ENCODE measurements around the gene HRH3.

HRH3 gene

DNA sequence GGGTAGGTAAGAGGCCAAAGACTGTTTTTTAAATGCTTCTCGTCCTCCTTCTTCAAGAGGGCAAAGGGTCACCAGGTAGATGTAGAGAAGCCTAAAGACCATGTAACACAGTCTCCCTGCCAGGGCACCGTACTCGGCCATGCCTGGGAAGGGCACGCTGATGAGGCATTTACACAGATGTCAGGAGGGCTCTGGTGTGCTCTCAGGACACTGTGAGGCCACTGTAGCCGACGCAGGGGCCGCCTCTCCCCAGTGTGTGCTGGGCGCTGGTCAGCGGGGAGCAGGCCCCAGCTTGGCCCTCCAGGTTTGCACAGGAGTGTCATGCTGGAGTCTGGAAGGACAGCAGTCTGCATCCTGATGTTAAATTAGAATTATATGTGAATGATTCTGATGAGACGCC is 44.4 kb downstream of the HRH3 start:
- ATAC-seq, result no peak
- DNase-seq, result no peak

DNA sequence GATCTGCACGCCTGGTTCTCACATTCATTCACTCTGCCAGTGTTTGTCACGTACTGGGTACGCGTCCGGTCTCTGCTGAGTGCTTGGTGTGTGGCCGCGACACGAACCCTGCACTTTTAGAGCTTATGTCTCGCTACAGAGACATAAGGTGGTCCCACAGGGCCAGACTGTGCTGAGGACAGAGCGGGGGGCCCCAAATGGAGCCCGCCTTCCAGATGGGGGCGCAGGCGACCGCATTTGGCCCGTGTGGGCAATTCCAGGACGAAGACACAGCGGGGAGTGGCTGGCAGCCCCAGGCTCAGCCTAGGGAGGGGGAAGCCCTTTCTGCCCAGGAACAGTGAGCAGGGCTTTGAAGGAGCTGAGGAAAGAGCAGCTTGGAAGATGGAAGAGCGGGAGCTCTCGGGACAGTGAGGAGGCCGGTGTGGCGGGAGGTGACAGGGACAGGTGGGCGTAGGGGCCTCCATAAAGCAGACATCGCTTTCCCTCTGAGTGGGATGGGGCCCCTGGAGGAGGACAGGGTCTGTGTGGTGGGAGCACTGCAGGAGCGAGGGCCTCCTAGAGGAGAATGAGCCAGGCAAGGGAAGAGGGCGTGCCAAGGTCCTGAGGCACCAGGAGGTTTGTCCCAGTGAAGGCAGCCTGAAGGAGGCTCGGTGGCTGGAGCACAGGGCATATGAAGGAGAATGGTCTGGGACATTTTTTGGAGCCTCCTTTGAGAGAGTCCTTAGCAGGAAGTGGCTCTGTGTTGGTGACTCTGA is 45.0 kb downstream of the HRH3 start:
- ATAC-seq, result no peak

DNA sequence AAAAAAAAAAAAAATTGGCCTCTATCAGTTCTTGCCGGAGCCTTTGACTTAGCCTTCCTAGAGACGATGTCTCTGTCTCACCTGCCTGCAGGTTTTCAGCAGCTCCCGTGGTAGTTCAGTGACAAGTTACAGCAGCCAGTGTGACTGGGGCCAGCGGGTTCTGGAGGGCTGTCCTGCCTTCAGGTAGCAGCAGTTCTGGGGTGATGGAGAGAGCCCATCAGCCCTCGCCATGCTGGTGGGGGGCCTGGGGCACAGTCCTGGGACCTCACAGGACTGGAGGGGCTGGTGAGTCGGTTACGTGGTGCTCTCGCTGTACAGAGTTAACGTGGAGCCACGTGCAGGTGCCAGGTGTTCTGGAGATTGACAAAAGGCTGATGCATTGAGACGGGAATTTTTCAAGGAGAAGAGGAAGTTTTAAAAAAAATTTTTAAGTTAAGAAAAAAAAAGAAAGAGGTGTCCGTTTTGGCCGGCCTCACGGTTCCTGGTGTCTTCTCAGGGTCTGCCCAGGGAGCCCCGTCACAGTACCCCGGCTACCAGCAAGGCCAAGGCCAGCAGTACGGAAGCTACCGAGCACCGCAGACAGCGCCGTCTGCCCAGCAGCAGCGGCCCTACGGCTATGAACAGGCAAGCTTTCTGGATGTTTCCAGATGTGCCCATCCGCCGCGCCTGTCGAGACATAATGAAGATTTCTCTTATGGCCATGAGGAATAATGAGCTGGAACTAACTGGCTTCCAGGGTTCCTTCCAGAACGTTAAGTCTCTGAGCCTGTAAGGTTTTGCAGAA is 45.9 kb downstream of the HRH3 start:
- DNase-seq (no peak), ATAC-seq (no peak)

More for the DNA sequence above, 45.0 kb downstream of the HRH3 start:
- DNase-seq, result no peak

DNA sequence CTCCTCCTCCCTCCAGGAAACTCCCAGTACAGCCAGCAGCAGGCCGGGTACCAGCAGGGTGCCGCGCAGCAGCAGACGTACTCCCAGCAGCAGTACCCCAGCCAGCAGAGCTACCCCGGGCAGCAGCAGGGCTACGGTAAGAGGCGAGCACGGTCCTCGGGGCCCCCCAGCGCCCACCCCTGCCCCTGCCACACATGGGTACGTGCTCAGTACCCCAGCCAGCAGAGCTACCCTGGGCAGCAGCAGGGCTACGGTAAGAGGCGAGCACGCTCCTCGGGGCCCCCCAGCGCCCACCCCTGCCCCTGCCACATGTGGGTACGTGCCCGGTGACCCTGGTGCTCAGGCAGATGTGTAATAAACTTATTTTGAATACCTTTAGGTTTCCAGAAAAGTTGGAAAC is 47.4 kb downstream of the HRH3 start:
- ATAC-seq (no peak), DNase-seq (no peak)

DNA sequence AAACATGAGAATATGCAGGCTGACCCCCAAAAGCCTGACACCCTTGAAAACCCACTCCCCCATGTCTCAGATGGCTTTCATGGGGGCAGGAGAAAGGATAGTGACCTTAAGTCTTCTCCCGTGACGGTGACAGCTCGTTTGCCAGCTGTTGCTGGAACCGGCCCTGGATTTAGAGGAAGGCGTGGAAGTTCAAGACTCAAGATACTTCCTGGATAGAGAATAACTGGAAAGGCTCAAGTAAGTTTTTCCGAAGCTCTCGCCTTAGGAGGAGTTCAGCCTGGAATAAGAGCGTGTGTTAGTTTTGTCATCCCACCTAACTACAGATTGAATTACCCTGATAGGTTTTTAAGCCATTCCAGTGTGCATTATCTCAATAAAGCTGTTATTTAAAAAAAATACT is 48.8 kb downstream of the HRH3 start:
- DNase-seq, result no peak
- ATAC-seq, result no peak

DNA sequence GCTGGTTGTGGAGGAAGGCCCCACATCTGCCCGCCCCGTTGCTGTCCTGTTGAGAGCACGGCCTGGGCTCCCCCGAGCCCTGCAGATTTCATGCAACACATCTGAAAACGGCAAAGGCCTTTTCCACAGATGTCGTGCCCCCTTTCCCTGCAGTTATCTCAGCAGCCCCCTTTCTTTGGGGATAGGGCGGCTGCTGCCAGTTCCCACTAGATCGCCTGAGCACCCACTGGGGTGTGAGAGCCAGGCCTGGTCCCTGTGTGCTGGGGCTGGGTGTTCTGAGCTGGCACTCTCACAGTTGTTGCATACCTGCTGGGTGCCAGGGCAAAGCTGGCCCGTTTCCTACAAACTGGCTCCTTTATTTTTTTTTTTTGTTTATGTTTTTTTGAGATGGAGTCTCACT is 49.5 kb downstream of the HRH3 start:
- DNase-seq (no peak), ATAC-seq (no peak)

GRCh38 chr20:62168890-62169435 is 51.1 kb downstream of the HRH3 start:
- DNase-seq (no peak), ATAC-seq (no peak)

GRCh38 chr20:62168061-62168460 is 52.0 kb downstream of the HRH3 start:
- ATAC-seq, result no peak
- no peak for DNase-seq

GRCh38 chr20:62167474-62167873 is 52.6 kb downstream of the HRH3 start:
- DNase-seq (no peak), ATAC-seq (no peak)

DNA sequence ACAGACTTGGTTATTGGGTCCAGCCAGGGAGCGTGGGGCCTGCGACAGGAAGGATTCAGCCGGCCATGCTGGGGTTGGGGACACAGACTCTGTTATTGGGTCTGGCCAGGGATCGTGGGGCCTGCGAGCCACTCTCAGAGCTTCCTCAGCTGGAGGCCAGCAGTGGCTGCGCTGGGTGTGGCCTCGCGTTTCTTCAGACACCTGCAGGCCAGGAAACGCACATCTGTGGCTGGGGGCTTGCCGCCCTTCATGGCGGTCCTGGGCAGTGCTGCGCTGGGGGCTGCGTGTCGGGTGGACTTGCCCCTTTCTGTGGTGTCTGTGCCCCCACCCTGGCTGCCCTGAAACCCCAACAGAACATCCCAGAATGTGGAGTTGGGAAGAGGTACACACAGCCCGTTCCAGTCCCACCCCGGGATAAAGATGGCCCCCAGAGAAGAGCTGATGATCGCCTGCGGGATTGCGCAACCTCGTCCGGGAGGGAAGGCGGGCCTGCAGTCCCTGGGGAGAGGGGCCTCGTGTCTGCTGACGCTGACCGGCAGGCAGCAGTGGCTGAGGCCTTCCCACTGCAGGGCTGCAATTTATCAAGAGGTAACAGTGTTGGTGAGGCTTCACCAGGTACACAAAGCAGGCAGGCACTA is 54.2 kb downstream of the HRH3 start:
- DNase-seq (no peak), ATAC-seq (no peak)

Measured in stimulated activated naive CD8-positive, alpha-beta T cell treated with anti-CD3 and anti-CD28 coated beads, Interleukin-15, Interleukin-2, amounts not matched to agents 100 U/mL and 50 U/mL, for 24 hours (primary cell).